GM19099 (cell line): ENCODE results near the gene AGMO.

Experiments used
- POLR2A ChIP-seq: IDR thresholded peaks from 3 replicates; pipeline ENCODE4 v1.6.1; 2011; ENCODE audit warnings: low read depth; ENCODE audit not compliant: insufficient read length; ENCODE audit errors: extremely low read depth

AGMO gene

DNA sequence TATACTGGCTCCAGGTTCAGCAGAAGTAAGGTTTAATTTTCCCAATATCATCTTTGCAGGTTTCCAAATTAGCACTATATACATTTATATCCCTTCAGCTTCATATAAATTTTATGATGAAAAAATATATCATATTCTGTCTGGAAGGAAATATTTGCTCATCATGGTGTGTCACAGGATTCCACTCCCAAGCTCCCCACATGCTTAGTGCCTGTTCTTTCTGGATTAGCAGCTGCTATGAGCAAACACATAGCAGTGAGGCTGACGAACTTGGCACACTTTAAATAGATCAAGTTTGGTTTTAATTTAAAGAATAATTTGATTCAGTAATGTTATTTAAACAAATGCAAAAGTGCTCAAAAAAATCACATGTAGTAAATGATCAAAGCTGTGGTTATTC lies 251.9 kb downstream of the AGMO start:
- TF ChIP-seq POLR2A, result no peak

DNA sequence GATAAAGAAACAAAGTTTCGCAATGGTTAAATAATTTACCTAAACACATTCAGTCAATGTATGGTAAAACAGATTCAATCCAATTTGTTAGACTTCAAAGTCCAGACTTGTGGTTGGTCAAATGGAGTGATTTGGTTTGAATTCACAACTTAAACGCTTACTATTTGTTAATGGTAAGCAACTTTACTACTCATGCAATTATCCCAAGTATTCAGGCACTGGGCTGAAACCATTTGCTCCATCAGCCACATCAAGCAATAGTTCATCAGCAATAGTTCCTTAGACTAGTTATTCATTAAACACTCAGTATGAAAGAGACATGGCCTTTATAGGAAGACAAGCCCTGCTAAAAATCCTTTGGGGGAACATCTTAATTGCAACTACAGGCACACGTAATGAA lies 253.0 kb downstream of the AGMO start:
- no peak for TF ChIP-seq POLR2A

DNA sequence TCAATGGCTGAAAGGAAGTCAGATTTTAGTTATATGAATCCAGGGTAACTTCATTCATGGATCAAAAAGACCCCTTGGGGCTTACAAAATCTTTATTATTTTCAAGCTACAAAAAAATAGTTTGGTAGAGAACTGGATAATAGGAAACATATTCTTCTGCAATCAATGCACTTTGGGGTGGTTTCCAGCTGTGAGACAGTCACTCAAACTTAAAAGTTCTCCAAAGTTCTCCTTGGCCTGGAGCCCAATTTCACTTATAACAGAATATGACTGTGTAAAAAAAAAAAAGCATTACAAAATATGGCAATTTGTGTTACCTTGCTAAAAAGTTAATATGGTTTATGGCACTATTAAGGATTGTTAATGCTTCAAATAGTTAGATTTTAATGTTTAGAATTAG lies 255.5 kb downstream of the AGMO start:
- no peak for TF ChIP-seq POLR2A

DNA sequence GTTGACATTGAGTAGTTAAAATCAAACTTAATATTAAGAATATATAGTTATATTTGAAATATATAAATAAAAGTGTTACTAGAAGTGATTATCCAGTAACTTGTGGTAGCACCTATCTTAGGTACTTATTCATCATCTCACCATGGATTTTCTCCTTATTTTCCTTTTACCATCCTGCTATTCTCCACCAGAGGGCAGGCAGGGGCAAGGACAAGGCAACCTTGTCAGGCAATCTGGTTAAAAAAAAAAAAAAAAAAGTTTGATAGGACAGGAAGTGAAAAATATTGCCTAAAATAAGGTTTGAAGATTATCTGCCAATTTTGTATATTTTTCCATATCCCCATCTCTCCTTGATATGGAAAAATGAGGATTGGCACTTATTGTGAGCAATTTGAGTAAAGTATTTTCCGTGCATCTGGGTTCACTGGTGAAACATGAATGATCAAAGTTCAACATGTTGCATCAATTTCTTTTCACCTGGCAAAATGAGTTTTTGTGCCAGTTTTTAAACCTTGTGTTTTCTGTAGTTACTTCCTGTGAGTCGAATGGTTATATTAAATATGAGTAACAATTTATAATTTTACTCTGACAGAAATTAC lies 256.7 kb downstream of the AGMO start:
- TF ChIP-seq POLR2A, result no peak

DNA sequence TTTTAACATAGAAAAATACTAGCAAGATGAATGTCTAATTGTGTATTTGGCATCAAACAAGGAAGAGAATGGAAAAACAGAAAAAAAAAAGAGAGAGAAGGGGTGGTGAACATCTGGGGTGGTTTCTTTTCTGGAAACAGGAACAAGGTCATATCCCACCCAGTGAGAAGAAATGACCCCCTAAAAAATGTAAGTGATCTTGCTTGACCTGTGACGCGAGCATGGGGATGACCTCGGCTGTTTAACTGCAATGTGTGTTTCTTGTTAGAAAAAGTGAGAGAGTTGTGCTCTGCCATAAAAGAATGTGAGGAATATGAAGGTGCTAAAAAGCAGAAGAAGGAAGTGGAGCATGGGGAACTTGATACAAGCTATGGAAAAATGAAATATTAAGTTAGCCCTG lies 258.5 kb downstream of the AGMO start:
- no peak for TF ChIP-seq POLR2A

DNA sequence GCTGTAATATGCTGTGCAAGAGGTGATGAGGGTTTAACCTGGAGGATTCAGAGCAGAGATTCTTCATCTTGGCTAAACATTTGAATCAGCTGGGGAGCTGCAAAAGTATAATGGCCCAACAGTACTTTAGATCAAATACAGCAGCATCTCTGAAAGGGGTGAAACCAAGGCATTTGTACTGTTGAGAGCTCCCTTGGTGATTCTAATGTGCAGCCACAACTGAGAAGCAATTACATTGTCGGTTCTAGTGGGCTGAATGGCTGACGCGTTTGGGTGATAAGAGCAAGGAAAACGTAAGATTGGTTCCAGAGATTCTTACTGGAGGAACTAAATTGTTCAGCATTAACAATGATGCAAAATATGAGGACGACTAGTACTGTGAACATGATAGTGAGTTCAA lies 269.7 kb downstream of the AGMO start:
- no peak for TF ChIP-seq POLR2A

DNA sequence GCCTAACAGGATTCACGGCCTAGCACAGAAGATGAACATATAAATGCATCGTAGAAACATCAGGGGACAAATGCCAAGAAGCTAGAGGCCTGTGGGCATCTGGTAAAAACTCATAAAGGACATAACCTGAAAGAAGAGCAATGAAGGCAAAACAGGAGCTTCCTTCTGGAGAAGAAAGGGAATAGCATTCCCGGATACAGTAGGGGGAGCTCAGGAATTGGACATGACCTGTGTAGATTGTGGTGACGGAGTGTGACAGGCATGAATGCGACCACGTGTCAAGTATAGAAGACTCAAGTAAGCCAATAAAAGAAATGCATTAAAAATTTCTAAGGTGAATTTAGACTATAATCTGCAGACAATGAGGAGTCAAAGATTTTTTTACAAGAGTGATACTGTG lies 270.1 kb downstream of the AGMO start:
- no peak for TF ChIP-seq POLR2A

DNA sequence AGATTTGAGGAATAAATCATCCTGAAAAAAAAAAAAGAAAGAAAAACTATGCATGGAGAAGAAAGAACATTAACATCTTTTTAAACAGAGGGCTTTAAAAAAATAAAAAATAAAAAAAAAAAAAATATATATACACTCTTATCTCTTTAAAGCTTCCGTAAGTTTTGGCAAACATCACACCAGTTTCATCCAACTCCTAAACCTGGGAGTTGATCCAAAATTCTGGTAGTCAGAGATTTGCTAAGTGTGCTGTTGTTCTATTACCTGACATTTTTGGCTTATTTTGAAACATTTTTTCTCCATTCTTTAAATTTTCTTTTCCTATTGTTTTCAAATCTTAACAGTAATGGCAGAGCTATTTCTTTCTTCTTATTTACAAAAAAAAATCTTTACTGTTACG lies 273.1 kb downstream of the AGMO start:
- no peak for TF ChIP-seq POLR2A

DNA sequence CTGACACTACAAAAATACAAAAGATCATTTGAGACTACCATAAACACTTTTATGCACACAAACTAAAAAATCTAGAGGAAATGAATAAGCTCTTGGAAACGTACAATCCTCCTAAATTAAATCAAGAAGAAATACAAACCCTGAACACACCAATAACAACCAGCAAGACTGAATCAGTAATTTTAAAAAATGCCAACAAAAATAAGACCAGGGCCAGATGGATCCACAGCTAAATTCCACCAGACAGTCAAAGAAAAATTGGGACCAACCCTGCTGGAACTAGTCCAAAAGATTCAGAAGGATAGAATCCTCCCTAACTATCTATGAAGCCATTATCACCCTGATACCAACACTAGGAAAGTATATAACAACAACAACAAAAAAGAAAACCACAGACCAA lies 277.4 kb downstream of the AGMO start:
- no peak for TF ChIP-seq POLR2A

DNA sequence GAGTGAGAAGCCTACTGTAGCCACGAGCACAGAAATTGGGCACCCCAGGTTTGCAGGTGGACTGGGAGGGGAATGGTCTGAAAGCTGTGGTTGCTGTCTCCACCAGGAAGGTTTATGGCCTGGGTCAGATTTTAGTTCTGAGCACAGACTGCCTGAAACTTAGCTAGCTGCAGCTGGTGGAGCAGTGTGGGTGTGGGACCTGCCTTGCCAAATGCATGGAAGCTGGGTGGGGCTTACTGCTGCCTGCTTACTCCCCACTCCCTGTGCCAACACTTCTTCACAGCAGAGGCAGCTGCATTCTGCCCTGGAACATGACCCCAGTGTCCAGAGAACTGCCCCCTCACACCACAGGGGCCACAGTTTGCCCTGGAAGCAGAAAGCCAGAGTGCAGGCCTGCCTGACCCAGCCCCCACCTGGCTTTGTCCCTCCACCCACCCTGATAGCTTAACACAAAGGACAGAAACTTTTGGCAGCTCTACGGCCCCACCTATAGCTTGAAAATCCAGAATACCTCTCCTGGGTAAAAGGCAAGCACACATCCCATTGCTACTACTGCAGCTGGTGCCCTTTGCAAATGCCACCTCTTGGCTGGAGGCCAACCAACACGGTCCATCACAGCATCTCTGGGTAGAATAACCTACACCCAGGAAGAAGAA lies 281.6 kb downstream of the AGMO start:
- TF ChIP-seq POLR2A, result no peak

DNA sequence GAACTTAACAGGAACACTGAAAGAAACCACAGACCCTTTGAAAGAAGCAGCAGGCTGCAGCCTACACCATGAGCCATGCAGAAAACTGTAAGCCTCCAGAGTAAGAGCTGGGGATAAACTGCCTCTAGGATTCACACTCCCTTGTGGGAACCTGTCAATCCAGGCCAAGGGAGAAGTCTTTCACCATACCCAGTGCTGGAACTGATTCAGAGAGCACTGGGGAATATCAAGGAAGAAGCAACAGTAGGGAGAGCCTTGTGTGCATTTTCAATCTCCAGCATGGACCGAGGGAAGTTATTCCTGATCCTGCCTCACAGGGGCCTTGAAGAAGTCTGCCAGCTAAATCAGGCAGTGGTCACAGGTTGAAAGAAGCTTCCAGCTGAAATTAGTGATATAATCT lies 282.2 kb downstream of the AGMO start:
- no peak for TF ChIP-seq POLR2A

DNA sequence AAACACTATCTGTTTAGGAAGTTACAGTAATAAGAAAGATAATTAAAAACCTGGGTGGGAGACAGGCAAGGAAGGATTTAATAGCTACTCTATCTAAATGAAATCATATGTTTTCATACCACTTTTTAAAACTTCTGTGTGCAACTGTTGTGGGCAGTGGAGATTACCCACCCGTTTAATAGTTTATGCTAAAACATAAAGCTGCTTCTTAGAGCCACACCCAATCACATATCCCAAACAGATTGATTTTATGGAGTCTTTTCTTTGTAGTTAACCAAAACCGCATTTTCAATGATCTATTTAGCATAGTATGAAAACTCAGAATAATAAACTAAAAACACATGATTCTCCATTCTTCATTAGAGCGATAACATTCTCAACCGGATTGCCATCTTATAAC lies 304.1 kb downstream of the AGMO start:
- no peak for TF ChIP-seq POLR2A

DNA sequence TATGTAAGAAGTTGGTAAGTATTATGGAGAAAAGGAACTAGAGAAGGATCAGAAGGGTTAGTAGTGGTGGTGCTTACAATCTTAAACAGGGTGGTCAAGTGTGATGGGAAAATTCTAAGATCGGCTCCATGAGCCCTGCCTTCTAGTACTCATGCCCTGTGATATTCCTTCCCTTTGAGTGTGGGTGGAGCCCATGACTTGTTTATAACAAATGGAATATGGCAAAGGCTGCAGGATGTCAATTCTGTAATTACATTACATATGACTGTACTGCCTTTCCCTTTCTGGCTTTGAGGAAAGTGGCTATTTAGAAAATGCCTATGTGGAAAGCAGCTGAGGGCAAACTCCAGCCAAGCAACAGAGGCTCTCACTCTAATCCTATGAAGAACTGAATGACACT lies 309.6 kb downstream of the AGMO start:
- TF ChIP-seq POLR2A, result no peak

DNA sequence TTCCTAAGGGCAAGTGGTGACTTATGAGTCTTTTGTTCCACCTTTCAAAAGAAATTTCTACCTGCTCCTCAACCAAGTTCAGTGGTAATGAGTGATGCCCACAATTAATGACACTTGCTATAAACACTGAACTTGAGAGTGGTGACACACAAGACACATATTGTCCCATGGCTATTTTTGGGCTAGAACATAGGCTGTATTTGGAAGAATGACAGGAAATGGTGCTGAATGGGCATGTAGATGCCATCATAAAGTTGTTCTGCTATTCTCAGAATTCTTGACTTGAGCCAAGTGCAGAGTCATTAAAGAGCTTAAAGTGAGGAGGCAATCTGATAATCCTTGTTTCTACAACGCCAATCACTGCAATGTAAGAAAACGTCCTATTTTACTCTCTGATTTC lies 313.3 kb downstream of the AGMO start:
- TF ChIP-seq POLR2A, result no peak

DNA sequence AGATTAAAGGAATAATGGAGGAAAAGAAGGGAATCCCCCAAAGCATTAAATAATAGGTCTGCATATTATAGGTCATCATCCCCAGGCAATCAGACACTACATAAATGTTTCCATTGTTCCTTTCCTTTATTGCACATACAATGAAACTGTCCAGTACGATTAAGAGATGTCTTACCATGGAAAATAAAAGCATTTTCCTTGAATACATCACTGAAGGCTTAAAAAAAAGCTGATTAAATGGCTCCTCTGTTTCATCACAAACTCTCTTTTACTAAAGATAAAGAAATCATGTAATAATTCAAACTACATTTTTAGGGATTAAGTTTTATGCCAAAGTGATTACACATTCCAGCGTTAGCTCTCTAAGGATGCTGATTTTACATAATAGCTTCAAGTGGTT lies 316.0 kb downstream of the AGMO start:
- TF ChIP-seq POLR2A, result no peak

DNA sequence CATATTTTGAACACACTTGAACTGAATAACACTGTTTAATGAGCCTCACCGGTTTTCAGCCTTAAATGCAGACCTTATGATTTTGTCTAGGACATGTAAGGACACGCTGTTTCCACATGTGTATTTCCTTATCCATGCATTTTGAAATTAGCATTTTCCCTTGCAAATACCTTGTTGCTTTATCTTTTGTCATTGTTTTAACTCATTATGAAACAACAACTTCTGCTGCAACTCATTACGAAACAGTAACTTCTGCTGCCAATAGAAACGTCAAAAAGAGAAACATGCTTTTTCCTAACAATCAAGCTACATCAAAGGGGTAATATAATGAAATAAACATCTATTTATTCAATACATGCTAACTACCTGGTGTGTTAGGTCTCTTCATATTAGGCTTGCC lies 322.0 kb downstream of the AGMO start:
- TF ChIP-seq POLR2A, result no peak

DNA sequence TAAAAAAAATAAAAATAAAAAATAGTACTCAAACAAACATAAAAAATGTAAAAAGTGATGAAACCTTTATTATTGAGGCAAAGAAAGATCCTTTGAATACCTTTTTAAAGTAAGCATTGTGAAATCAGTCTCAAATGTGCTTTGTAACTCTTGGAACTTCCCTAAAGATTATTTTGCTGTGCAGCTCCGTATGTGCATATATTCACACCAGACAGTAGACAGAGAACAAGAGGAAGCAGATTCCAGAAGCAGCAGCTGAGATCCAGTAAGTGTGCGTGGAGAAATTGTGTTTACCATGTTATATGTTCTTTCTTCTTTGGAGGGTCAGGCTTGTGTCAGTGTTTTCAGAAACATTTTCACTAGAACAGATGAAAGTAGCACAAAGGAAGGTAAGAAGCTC lies 324.9 kb downstream of the AGMO start:
- TF ChIP-seq POLR2A, result no peak

DNA sequence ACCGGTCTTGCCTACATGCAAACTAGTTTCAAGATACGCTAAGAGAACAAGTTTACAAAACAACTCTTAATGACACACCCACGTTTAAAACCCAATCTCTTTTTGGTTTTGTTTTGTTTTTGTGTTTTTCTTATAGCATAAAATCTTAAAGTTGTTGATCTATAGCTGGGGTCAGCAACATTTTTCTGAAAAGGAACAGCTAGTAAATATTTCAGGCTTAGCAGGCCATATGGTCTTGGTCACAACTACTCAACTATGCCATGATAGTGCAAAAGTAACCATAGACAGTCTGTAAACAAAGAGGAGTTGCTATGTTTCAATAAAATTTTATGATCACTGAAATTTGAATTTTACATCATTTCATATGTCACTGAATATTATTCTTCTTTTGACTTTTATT lies 327.4 kb downstream of the AGMO start:
- no peak for TF ChIP-seq POLR2A

DNA sequence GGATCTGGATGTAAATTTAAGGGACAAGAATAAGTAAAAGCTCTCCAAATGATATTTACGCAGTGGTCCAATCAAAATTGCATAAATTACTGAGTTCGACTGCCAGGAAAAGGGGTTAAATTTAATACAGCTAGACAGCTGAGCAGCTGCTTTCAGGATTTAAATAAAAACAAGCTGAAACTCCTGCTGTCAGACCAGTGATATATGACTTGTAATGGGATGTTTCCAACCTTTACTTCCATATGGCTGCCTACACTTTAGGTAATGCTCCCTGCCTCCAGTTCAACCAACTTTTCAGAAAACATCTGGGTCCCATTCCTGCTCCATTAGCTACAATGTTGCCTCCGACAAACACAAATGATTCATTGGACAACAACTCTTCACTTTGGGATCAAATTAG lies 333.0 kb downstream of the AGMO start:
- TF ChIP-seq POLR2A, result no peak
